IPS-11a (cell line): Measurements from ENCODE around the gene GNAT1.

ENCODE experiments used
- H3K4me3 ChIP-seq: one replicate; pipeline ENCODE4 v1.5.1; 2013; ENCODE audit warnings: low read depth, low read length, control low read depth

Gene GNAT1

DNA sequence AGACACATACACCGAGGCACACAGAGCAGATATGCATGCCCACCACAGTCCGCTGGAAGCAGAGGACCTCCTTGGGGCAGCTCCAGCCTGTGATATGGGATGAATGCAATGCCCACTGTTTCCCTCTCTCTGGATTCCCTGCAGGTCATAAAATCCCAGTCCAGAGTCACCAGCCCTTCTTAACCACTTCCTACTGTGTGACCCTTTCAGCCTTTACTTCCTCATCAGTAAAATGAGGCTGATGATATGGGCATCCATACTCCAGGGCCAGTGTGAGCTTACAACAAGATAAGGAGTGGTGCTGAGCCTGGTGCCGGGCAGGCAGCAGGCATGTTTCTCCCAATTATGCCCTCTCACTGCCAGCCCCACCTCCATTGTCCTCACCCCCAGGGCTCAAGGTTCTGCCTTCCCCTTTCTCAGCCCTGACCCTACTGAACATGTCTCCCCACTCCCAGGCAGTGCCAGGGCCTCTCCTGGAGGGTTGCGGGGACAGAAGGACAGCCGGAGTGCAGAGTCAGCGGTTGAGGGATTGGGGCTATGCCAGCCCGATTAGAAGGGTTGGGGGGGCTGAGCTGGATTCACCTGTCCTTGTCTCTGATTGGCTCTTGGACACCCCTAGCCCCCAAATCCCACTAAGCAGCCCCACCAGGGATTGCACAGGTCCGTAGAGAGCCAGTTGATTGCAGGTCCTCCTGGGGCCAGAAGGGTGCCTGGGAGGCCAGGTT lies at the start of gene GNAT1:
TSS of gene GNAT1 (plus strand) at position 675 of the 725 bp plus-strand sequence. CDS start 116 bp downstream, outside the sequence.
- no peak within 1 kb of the TSS for H3K4me3 ChIP-seq

- no peak overlapping the region for H3K4me3 ChIP-seq
Observed at GRCh38 chr3:50146316-50146901, 45.0 kb upstream of the GNAT1 start.

- H3K4me3 ChIP-seq: no peak overlapping the region
Observed at GRCh38 chr3:50147016-50147415, 44.4 kb upstream of the GNAT1 start.

DNA sequence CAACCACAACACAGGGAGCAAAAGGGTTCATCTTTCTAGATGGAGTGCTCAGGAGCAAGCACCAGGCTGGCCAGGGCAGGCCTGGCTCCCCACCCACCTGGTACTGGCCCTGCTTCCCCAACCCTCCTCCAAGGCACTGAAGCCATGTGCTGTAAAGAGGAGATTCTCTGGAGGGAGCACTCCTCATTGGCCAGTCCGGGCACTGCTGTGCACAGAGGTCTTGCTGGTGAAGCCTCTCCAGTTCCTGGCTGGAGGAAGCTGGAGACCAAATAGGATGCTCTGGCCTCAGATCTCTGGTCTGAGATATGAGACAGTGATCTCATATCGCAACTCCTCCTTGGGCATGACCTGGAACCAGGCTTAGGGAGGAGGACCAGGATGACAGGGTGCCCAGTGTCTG lies 44.0 kb upstream of the GNAT1 start:
- no peak overlapping the region for H3K4me3 ChIP-seq

GRCh38 chr3:50147861-50148260 lies 43.5 kb upstream of the GNAT1 start:
- no peak overlapping the region for H3K4me3 ChIP-seq

GRCh38 chr3:50150404-50150750 lies 41.0 kb upstream of the GNAT1 start:
- no peak overlapping the region for H3K4me3 ChIP-seq

DNA sequence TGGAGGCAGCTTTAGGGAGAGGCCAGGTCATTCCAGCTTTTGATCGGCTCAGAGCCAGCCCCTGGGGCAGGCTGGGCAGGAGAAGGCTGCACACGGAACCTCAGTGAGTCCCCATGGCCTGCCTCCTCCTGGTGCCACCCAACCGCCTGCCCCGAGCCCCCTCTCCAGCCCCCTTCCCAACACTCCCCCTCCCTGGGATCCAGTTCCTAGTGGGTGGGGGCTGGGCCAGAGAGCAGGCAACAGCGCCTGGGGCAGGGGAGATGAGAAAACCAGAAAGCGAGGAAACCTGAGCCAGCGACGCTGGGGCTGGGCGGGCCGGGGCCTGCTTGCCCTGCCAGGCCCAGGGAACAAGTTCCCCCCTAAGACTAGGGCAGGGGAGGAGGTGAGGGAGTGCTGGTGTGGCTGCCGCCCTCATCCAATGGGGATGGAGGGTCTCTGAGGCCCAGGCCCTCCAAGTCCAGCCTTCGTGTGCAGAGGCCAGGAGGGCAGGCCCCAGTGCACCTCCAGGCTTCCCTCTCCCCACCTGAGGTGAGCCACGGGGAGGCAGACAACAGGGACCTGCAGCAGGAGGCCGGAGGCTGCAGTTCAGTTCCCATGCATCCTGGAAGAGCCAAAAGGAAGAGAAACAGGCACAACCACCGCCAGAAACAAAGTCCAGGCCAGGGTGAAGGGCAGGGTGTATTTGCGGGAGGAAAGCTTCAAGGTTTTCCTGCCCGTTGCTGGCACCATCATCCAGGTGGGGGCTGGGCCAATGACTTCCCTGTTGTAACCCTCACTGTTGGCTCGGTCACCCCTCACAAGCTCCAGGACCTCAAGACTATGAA lies 40.3 kb upstream of the GNAT1 start:
- no peak overlapping the region for H3K4me3 ChIP-seq

- no peak overlapping the region for H3K4me3 ChIP-seq
Observed at GRCh38 chr3:50151728-50152127, 39.7 kb upstream of the GNAT1 start.

- H3K4me3 ChIP-seq: peak overlapping the region; percentile 37
Observed at GRCh38 chr3:50153782-50154475, 37.5 kb upstream of the GNAT1 start.

DNA sequence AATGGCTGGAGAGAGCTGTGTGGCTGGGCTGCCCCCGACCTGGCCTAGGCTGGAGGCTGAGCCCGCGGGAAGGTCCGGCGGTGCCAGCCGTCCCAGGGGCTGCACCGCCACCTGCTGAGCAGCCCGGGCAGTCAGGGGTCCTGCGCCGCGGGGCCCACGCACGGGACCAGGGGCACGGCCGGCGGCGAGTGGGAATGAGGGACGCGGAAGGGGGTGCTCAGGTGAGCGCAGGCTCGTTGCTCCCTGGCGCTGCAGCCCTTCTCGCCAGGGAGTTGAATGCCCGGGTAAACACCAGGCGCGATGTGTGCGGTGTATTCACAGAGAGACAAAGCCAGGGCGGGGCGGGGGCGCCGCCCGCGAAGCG lies 37.0 kb upstream of the GNAT1 start:
- peak overlapping the region; percentile 37 for H3K4me3 ChIP-seq

DNA sequence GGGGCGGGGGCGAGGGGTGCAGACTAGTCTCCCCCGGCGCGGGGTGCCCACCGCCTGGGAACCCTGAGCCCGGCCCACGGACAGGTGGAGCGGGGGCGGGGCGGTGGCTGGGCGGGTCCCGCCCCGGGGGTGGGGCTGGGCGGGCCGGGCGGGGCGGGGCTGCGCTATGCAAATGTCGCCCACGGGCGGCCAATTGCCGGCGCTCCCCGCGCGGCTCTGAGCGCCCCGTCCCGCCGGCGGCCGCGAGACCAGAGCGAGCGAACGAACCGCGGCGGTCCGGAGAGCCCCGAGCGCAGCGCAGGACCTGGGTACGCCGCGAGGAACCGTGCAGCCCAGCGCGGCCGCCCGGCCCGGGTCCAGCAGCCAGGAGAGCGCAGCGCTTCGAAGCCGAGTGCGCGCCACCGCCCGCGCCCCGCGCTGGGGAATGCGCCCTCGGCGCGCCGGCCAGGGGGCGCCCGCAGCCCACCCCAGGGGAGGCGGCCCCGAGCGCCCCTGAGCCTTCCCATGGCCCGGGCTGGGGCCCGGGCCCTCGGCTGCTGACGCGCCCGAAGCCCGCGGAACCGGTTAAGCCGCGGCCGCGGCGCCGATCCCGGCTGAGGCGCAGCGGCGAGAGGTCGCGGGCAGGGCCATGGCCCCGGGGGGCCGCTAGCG lies 36.4 kb upstream of the GNAT1 start, which contains the start of gene SEMA3F:
TSS of gene SEMA3F (plus strand) at position 485 of the 651 bp plus-strand sequence. CDS start 4,299 bp downstream, outside the sequence.
- peak within 1 kb of the TSS; percentile 75 for H3K4me3 ChIP-seq

DNA sequence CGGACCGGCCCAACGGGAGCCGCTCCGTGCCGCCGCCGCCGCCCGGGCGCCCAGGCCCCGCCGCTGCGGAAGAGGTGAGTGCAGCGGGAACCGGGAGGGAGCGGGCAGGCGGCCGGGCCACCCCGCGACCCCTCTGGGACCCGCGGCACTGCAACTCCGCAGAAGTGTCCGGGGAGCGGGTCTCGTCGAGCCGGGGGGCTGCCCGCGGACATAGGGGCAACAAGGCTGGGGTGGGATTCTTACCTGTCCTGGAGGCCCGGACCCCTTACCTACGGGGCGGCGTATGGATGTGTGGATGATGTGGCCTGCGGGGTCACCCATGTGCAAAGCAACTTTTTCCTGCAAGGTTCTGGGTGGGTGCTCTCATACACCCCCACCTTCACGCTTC lies 35.9 kb upstream of the GNAT1 start:
- H3K4me3 ChIP-seq: peak overlapping the region; percentile 75

GRCh38 chr3:50155891-50156290 lies 35.5 kb upstream of the GNAT1 start:
- peak overlapping the region; percentile 75 for H3K4me3 ChIP-seq

DNA sequence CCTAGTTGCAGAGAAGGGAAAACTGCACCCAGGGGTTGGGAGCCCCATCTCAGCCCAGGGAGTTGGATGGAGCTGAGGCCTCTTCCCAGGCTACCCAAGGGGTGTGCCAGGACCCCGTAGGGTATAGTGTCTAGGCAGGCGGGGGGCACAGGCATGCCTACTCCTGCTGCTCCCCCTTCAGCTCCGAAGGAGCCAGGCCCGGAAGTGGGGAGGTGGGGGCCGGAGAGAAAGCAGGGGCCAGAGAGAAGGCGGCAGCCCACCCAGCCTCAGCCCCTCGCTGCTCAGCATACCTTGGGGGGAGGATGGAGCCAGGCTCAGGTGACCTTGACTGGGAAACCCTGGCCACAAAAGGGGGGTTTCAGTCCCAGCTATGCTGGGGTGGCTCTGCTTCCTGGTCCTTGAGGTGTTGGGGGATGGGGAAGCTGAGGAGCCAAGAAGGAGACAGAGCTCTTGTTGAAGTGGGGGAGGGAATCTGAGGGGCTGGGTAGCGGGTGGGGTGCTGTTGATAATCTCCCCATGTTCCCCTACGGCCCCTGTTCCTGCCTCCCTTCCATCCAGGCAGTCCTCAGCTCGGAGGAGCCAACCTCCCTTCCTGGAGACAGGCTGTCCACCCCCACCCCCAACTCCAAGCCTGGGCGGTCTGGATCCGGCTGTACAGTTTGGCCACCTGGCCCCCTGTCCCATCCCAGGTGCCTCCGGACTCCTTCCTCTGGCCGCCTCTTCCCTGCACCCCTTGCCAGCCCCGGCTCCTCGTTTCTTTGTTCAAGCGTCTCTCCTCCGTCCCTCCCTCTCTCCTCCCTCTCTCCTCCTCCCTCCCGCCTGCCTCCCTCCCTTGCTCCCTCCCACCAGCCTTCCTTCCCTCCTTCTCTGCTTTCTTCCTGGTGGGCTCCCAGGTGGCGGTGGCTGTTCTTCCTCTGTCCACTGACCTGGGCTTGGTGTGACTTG lies 34.6 kb upstream of the GNAT1 start:
- peak overlapping the region; percentile 31 for H3K4me3 ChIP-seq

GRCh38 chr3:50157827-50158529 lies 33.4 kb upstream of the GNAT1 start:
- H3K4me3 ChIP-seq: no peak overlapping the region

GRCh38 chr3:50158530-50159146 lies 32.8 kb upstream of the GNAT1 start:
- no peak overlapping the region for H3K4me3 ChIP-seq

DNA sequence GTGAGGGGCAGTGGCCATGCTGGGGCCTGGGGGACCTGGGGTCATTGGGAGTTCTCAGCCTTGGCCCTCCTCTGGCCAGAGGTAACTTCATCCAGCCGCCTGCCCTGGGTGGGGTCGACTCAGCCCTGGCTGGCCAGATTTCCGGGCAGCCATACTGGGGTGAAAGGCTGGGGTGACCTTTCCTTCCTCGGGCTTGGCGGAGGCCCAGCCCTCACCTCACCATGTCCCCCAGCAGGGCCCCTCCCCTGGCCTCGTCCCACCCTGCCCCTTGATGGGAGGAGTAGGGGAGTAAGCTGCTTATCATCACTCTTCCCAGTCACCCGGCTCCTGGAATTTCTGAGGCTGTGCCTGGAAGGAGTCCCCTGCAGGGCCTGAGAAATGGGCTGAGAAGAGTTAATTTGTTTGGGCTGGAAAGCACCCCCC lies 30.8 kb upstream of the GNAT1 start:
- H3K4me3 ChIP-seq: no peak overlapping the region

DNA sequence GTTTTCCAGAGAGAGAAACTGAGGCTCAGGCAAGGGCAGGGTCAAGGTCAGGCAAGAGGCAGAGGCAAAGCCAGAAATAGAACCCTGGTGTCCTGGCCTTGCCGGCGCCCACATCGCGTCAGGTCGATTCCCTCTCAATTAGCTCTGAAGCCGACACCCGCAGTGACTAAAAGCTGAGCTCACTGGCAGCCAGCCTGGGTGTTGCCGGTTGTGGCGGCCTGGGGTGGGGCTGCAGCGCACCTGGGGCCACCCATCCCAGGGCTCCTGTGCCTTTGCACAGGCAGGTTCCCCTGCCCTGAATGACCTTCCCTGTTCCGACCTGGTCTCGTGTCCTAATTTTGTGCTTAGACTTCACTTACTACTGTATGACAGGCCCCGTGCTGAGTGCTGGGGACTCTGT lies 30.1 kb upstream of the GNAT1 start:
- no peak overlapping the region for H3K4me3 ChIP-seq
